Mesendoderm (in vitro differentiated cells): ENCODE measurements around the gene PRKAG2.

Source experiments
- DNase-seq: peaks from one replicate; pipeline ENCODE4 v3.0.0; 2013
- H2AK5ac ChIP-seq: 2 replicates; pipeline ENCODE4 v1.6.1; 2013; ENCODE audit warnings: low read length, inconsistent platforms
- H2BK120ac ChIP-seq: 2 replicates; pipeline ENCODE4 v1.6.1; 2013; ENCODE audit warnings: low read depth, mild to moderate bottlenecking, low read length, moderate library complexity, mixed read lengths
- H2BK15ac ChIP-seq: replicated peaks from 2 replicates; pipeline ENCODE4 v1.6.1; 2013; ENCODE audit warnings: low read depth, mild to moderate bottlenecking, moderate library complexity
- H2BK5ac ChIP-seq: 2 replicates; pipeline ENCODE4 v1.6.1; 2013; ENCODE audit warnings: low read length, inconsistent platforms
- H3K18ac ChIP-seq: 2 replicates; pipeline ENCODE4 v1.6.1; 2013; ENCODE audit warnings: mild to moderate bottlenecking, low read length, mixed read lengths
- H3K23ac ChIP-seq: one replicate; pipeline ENCODE4 v1.6.1; 2013; ENCODE audit warnings: low read length
- H3K27ac ChIP-seq: 2 replicates; pipeline ENCODE4 v1.5.1; 2013; ENCODE audit warnings: low read depth, mild to moderate bottlenecking, inconsistent platforms, low read length, moderate library complexity
- H3K27me3 ChIP-seq: 2 replicates; pipeline ENCODE4 v1.6.1; 2013; ENCODE audit warnings: low read length, control low read depth, mild to moderate bottlenecking, inconsistent platforms; ENCODE audit not compliant: insufficient read depth, poor library complexity
- H3K36me3 ChIP-seq: 2 replicates; pipeline ENCODE4 v1.6.1; 2013; ENCODE audit warnings: low read length, inconsistent platforms; ENCODE audit not compliant: control insufficient read depth, insufficient read depth
- H3K4ac ChIP-seq: one replicate; pipeline ENCODE4 v1.6.1; 2013; ENCODE audit warnings: low read depth, mild to moderate bottlenecking, low read length, moderate library complexity
- H3K4me1 ChIP-seq: 2 replicates; pipeline ENCODE4 v1.6.1; 2013; ENCODE audit warnings: low read depth, low read length, inconsistent platforms; ENCODE audit not compliant: control insufficient read depth
- H3K4me2 ChIP-seq: 2 replicates; pipeline ENCODE4 v1.6.1; 2013; ENCODE audit warnings: low read length
- H3K4me3 ChIP-seq: 2 replicates; pipeline ENCODE4 v1.5.1; 2013; ENCODE audit warnings: mild to moderate bottlenecking, low read length
- H3K56ac ChIP-seq: one replicate; pipeline ENCODE4 v1.6.1; 2013; ENCODE audit warnings: low read length
- H3K79me1 ChIP-seq: 2 replicates; pipeline ENCODE4 v1.6.1; 2013; ENCODE audit warnings: low read length, inconsistent platforms
- H3K79me2 ChIP-seq: 2 replicates; pipeline ENCODE4 v1.6.1; 2013; ENCODE audit warnings: mild to moderate bottlenecking, low read length; ENCODE audit not compliant: control insufficient read depth, insufficient read depth
- H3K9ac ChIP-seq: 2 replicates; pipeline ENCODE4 v1.6.1; 2013; ENCODE audit warnings: low read length, inconsistent platforms
- H4K5ac ChIP-seq: one replicate; pipeline ENCODE4 v1.6.1; 2013; ENCODE audit warnings: low read length
- H4K8ac ChIP-seq: one replicate; pipeline ENCODE4 v1.6.1; 2013; ENCODE audit warnings: low read depth, mild to moderate bottlenecking, control low read depth, low read length, moderate library complexity
- WGBS: extraction: QIAGEN DNeasy Blood & Tissue Kit; methylation state at CpG from one replicate; pipeline ENCODE4 v1.1.7; 2013; ENCODE audit warnings: low lambda C conversion rate, missing lambda C conversion rate; ENCODE audit not compliant: insufficient coverage; ENCODE audit errors: extremely low coverage; 5-methylcytosine and 5-hydroxymethylcytosine counted together

Gene PRKAG2

DNA sequence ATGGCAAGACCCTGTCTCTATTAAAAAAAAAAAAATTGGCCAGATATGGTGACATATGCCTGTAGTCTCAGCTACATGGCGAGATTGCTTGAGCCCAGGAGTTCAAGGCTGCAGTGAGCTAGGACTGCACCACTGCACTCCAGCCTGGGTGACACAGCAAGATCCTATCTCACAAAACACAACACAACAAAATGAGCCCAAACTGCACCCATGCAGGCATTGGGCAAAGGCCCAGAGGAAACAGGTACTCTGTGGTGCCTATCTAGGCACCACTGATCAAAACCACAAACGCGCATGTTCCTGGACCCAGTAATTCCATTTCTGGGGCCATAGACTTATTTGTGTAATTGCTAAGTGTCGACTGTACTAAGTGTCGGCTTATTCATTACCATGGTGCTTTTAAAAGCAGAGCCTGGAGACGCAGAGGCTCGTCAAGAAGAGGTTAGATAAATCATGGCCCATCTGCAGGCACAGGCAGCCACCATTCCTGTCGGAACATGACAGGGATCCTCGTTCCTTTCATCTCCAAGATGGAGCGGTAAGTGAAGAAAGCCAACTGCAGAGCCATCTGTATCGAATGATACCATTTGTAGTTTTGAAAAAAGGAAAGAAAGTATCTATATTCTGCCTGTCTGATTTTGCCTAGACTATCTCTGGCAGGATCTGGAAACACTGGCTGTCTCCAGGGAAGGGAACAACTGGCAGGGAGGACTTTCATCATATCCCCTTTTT lies 196.9 kb downstream of the PRKAG2 start:
- Histone ChIP-seq H3K36me3 (no peaks in the 10 kb centered on the region), H3K27me3 (no peaks in the 10 kb centered on the region), H3K56ac (no peak overlapping the region), H3K4me2 (no peak overlapping the region), H3K79me1 (no peaks in the 10 kb centered on the region), H3K27ac (no peak overlapping the region), H2BK15ac (no peak overlapping the region), H2BK5ac (no peak overlapping the region), H2AK5ac (no peak overlapping the region), H3K4me3 (no peak overlapping the region), H2BK120ac (no peak overlapping the region), H3K18ac (no peak overlapping the region), H3K79me2 (no peaks in the 10 kb centered on the region), H3K4me1 (no peaks in the 10 kb centered on the region), H3K4ac (no peak overlapping the region), H3K23ac (no peak overlapping the region), H4K8ac (no peak overlapping the region), H4K5ac (no peak overlapping the region), H3K9ac (no peak overlapping the region)
- no peak for DNase-seq
- no CpG with 5 or more reads among the region's 11 CpGs for WGBS

DNA sequence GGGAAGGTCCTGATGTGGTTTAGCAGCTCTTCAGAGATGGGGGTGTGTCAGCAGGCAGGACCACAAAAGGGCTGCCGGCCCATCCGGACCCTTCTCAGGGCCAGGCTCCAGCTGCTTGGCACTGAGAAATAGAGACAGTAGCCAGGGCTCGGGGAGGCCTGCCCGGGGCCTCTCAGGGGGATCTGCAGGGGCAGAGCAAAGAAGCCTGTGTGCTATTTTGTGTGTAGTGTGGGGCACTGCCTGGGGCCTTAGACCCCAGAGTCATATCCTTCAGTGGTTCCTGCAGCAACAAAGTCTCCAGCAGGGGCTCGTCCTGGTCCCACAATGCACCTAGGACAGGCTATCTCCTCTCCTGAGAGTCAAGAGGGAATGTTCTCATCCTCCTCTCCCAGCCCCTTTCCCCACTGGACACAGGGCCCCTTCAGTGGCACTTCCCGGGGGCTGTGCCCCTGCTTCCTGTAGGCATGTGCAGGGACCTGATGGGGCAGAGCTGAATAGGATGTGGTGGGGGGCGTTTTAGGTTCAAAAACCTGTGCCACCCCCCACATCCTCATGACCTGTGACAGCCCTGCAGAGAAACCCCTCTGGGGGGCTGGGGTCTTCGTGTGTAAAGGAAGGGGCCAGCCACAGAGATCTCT lies 197.7 kb downstream of the PRKAG2 start:
- no peak overlapping the region for H3K4me2 ChIP-seq
- H3K36me3 ChIP-seq = no peaks in the 10 kb centered on the region
- no peak overlapping the region for H2BK15ac ChIP-seq
- H3K79me1 ChIP-seq = no peaks in the 10 kb centered on the region
- no CpG with 5 or more reads among the region's 8 CpGs for WGBS
- DNase-seq = no peak
- H3K9ac ChIP-seq = no peak overlapping the region
- peak overlapping the region; percentile 8 for H3K18ac ChIP-seq
- H4K8ac ChIP-seq = no peak overlapping the region
- no peak overlapping the region for H2AK5ac ChIP-seq
- no peaks in the 10 kb centered on the region for H3K4me1 ChIP-seq
- no peak overlapping the region for H3K56ac ChIP-seq
- H3K4me3 ChIP-seq = no peak overlapping the region
- no peak overlapping the region for H2BK120ac ChIP-seq
- H3K23ac ChIP-seq = no peak overlapping the region
- H3K27me3 ChIP-seq = no peaks in the 10 kb centered on the region
- no peak overlapping the region for H3K4ac ChIP-seq
- no peak overlapping the region for H2BK5ac ChIP-seq
- H4K5ac ChIP-seq = no peak overlapping the region
- H3K79me2 ChIP-seq = no peaks in the 10 kb centered on the region
- H3K27ac ChIP-seq = no peak overlapping the region

DNA sequence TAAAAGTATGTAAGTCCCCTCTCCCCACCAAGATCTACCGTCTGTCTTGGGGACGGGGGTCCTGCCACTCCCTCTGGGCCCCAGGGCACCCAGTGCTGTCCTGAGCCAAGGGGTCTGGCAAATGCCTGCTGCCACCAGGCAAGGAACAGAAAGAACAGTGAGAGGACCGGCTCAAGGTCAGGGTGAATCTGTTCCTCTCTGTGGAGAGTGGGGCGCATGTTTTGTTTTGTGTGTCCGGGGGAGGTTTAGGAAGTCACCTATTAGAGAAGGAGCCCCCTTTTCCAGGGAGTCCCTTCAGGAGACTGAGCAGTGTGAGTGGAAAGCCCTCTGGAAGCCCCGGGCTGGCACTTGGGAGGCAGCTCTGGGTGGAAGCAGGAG lies 198.7 kb downstream of the PRKAG2 start:
- no peak overlapping the region for H3K4me3 ChIP-seq
- no peak overlapping the region for H3K9ac ChIP-seq
- H3K4me1 ChIP-seq = no peaks in the 10 kb centered on the region
- DNase-seq = no peak
- no peak overlapping the region for H4K5ac ChIP-seq
- H3K4ac ChIP-seq = no peak overlapping the region
- no peaks in the 10 kb centered on the region for H3K27me3 ChIP-seq
- no peak overlapping the region for H2BK15ac ChIP-seq
- no peak overlapping the region for H2AK5ac ChIP-seq
- no peaks in the 10 kb centered on the region for H3K36me3 ChIP-seq
- H3K18ac ChIP-seq = no peak overlapping the region
- no peak overlapping the region for H2BK120ac ChIP-seq
- no peak overlapping the region for H3K4me2 ChIP-seq
- H2BK5ac ChIP-seq = no peak overlapping the region
- no CpG with 5 or more reads among the region's 6 CpGs for WGBS
- no peak overlapping the region for H3K56ac ChIP-seq
- H3K23ac ChIP-seq = no peak overlapping the region
- H3K79me1 ChIP-seq = no peaks in the 10 kb centered on the region
- H3K79me2 ChIP-seq = no peaks in the 10 kb centered on the region
- H4K8ac ChIP-seq = no peak overlapping the region
- no peak overlapping the region for H3K27ac ChIP-seq

DNA sequence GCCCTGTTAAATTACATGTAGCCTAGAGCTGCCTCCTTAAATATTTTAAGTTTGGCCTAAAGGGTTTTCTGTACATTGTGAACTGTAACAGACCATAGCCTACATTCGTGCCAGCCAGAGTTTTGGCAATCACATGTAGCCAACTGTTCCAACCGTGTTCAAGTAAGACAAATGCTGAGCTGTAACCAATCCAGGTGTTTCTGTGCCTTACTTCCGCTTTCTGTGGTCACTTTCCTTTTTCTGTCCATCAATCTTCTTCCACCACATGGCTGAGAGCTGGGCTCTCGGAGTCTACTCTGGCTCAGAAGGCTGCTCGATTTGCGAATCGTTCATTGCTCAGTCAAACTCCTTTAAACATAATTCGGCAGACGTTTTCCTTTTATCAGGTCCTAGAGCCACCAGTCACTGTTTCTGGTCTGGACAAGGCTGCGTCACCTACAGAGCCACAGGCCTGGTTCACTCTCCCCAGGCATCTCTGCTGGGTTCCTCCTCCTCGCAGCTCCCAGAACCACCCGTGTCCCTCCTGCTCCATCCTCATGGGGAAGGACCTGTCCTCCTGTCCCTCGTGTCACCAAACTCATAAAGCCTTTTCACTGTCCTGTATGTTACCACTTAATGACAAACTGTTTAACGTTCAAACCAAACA lies 199.2 kb downstream of the PRKAG2 start:
- Histone ChIP-seq H3K9ac (no peak overlapping the region), H3K36me3 (no peaks in the 10 kb centered on the region), H2BK120ac (no peak overlapping the region), H4K8ac (no peak overlapping the region), H3K23ac (no peak overlapping the region), H3K4me2 (no peak overlapping the region), H2BK5ac (no peak overlapping the region), H3K18ac (peak overlapping the region; percentile 29), H3K4ac (no peak overlapping the region), H2AK5ac (no peak overlapping the region), H2BK15ac (no peak overlapping the region), H3K79me2 (no peaks in the 10 kb centered on the region), H3K79me1 (no peaks in the 10 kb centered on the region), H3K4me3 (no peak overlapping the region), H3K56ac (no peak overlapping the region), H3K27me3 (no peaks in the 10 kb centered on the region), H3K4me1 (no peaks in the 10 kb centered on the region), H4K5ac (no peak overlapping the region), H3K27ac (no peak overlapping the region)
- 100% methylated on average over 2 of the region's 14 CpGs for WGBS
- DNase-seq = no peak

DNA sequence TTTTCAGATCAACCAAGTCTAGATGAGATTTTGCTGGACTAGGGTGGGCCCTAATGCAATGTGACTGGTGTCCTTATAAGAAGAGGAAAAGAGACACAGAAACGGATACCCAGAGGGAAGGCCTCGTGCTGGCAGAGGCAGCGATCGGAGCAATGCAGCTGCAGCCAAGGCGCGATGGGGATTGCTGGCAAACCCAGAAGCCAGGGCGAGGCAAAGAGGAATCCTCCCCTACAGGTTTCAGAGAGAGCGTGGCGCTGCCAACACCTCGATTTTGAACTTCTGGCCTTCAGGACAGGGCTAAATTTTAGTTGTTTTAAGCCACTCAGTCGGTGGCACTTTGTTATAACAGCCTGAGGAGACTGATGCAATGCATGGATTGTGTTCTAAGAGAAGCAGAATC lies 200.2 kb downstream of the PRKAG2 start:
- H3K79me1 ChIP-seq = no peaks in the 10 kb centered on the region
- WGBS = no CpG with 5 or more reads among the region's 11 CpGs
- no peak overlapping the region for H2AK5ac ChIP-seq
- H3K36me3 ChIP-seq = no peaks in the 10 kb centered on the region
- H3K4me3 ChIP-seq = no peak overlapping the region
- H2BK15ac ChIP-seq = no peak overlapping the region
- no peaks in the 10 kb centered on the region for H3K4me1 ChIP-seq
- H3K56ac ChIP-seq = no peak overlapping the region
- no peak overlapping the region for H3K23ac ChIP-seq
- H3K79me2 ChIP-seq = no peaks in the 10 kb centered on the region
- H3K4ac ChIP-seq = no peak overlapping the region
- no peak overlapping the region for H4K8ac ChIP-seq
- H3K9ac ChIP-seq = no peak overlapping the region
- no peak overlapping the region for H2BK5ac ChIP-seq
- no peak overlapping the region for H3K18ac ChIP-seq
- no peak overlapping the region for H4K5ac ChIP-seq
- H2BK120ac ChIP-seq = no peak overlapping the region
- no peak overlapping the region for H3K27ac ChIP-seq
- H3K4me2 ChIP-seq = no peak overlapping the region
- DNase-seq = no peak
- no peaks in the 10 kb centered on the region for H3K27me3 ChIP-seq
